Measurements from ENCODE around the gene SUMF1. TPM values are rescaled to one million over a fixed set of nuclear protein-coding genes. Genes with fewer than 3 reads are reported as not detected.

Gene SUMF1
- polyA plus RNA-seq, 3 donors, result 25.7 to 80.4 (median 74.2) TPM

- H4K20me1 ChIP-seq (ENCODE audit: insufficient read depth, low read length), result no peaks in the 10 kb centered on the region
- no CpG with 5 or more reads among the region's 1 CpG for WGBS (ENCODE audit: insufficient coverage)
- H3K9me3 ChIP-seq (replicated peaks in 1 of 2; ENCODE audit: control insufficient read depth in 1 of 2, insufficient read depth in 1 of 2, low read length in 2 of 2), result no peaks in the 10 kb centered on the region
- H3K4me3 Mint-ChIP-seq, result no peak overlapping the region
- no peaks in the 10 kb centered on the region for H3K79me2 ChIP-seq (ENCODE audit: insufficient read depth, low read length)
- peaks cover 73 to 98% of the 10 kb centered on the region in 2 donors for H3K36me3 ChIP-seq (replicated peaks in 1 of 2; ENCODE audit: control insufficient read depth in 1 of 2, insufficient read depth in 2 of 2, low read length in 2 of 2)
- no peaks in the 10 kb centered on the region for H3K27me3 ChIP-seq (ENCODE audit: control insufficient read depth in 2 of 2, insufficient read depth in 2 of 2, low read length in 2 of 2)
- peaks cover 72 to 95% of the 10 kb centered on the region in 2 donors for H3K36me3 Mint-ChIP-seq
- no peaks in the 10 kb centered on the region for H3K27me3 Mint-ChIP-seq (ENCODE audit: low read depth in 3 of 3)
- no peak for TF ChIP-seq CTCF (IDR thresholded peaks at IDR 0.05)
- H2AFZ ChIP-seq (ENCODE audit: insufficient read depth, low read depth, low read length, poor library complexity, severe bottlenecking), result no peak overlapping the region
- H3K9me3 Mint-ChIP-seq, result no peaks in the 10 kb centered on the region
- no peaks in the 10 kb centered on the region for H3K4me1 ChIP-seq (ENCODE audit: control insufficient read depth in 1 of 2, insufficient read depth in 2 of 2, low read length in 2 of 2)
- H3K27ac Mint-ChIP-seq, result no peak overlapping the region
- peaks cover 10% of the 10 kb centered on the region for H3K4me1 Mint-ChIP-seq
- intact Hi-C loops (cut with micrococcal nuclease), result no loop called here
- no peak overlapping the region for H3K27ac ChIP-seq (ENCODE audit: low read depth in 1 of 2, low read length in 2 of 2)
- no peak overlapping the region for H3K4me2 ChIP-seq (replicated peaks; ENCODE audit: extremely low read depth, low read length, poor library complexity, severe bottlenecking)
- no peak overlapping the region for H3K4me3 ChIP-seq (replicated peaks in 1 of 3; ENCODE audit: low read depth in 2 of 3, low read length in 3 of 3)
- no peak for DNase-seq
- H3K9ac ChIP-seq (ENCODE audit: insufficient read depth, low read length, poor library complexity, severe bottlenecking), result no peak overlapping the region
These were observed 55.2 kb downstream of the SUMF1 start for GRCh38 chr3:4411833-4412232.

- intact Hi-C loops (cut with micrococcal nuclease), result no loop called here
- no peaks in the 10 kb centered on the region for H3K9me3 ChIP-seq (replicated peaks in 1 of 2; ENCODE audit: control insufficient read depth in 1 of 2, insufficient read depth in 1 of 2, low read length in 2 of 2)
- peaks cover 73 to 98% of the 10 kb centered on the region in 2 donors for H3K36me3 ChIP-seq (replicated peaks in 1 of 2; ENCODE audit: control insufficient read depth in 1 of 2, insufficient read depth in 2 of 2, low read length in 2 of 2)
- Mint-ChIP-seq H3K9me3 (no peaks in the 10 kb centered on the region), H3K27ac (no peak overlapping the region), H3K4me1 (peaks cover 10% of the 10 kb centered on the region), H3K27me3 (ENCODE audit: low read depth in 3 of 3) (no peaks in the 10 kb centered on the region), H3K4me3 (no peak overlapping the region), H3K36me3 (peaks cover 72 to 96% of the 10 kb centered on the region in 2 donors)
- no peak overlapping the region for H2AFZ ChIP-seq (ENCODE audit: insufficient read depth, low read depth, low read length, poor library complexity, severe bottlenecking)
- H3K27ac ChIP-seq (ENCODE audit: low read depth in 1 of 2, low read length in 2 of 2), result no peak overlapping the region
- no peak overlapping the region for H3K4me2 ChIP-seq (replicated peaks; ENCODE audit: extremely low read depth, low read length, poor library complexity, severe bottlenecking)
- no peak overlapping the region for H3K9ac ChIP-seq (ENCODE audit: insufficient read depth, low read length, poor library complexity, severe bottlenecking)
- no peak for DNase-seq
- WGBS (ENCODE audit: insufficient coverage), result 100% methylated on average over 1 of the region's 1 CpG
- H3K27me3 ChIP-seq (ENCODE audit: control insufficient read depth in 2 of 2, insufficient read depth in 2 of 2, low read length in 2 of 2), result no peaks in the 10 kb centered on the region
- H3K4me1 ChIP-seq (ENCODE audit: control insufficient read depth in 1 of 2, insufficient read depth in 2 of 2, low read length in 2 of 2), result no peaks in the 10 kb centered on the region
- TF ChIP-seq CTCF (IDR thresholded peaks at IDR 0.05), result no peak
- H3K79me2 ChIP-seq (ENCODE audit: insufficient read depth, low read length), result no peaks in the 10 kb centered on the region
- H4K20me1 ChIP-seq (ENCODE audit: insufficient read depth, low read length), result no peaks in the 10 kb centered on the region
- H3K4me3 ChIP-seq (replicated peaks in 1 of 3; ENCODE audit: low read depth in 2 of 3, low read length in 3 of 3), result no peak overlapping the region
These were observed 55.8 kb downstream of the SUMF1 start for GRCh38 chr3:4411236-4411635.
